ENCODE results near the gene FAM229A. TPM values are rescaled to one million over a fixed set of nuclear protein-coding genes. Genes with fewer than 3 reads are reported as not detected.

FAM229A gene
- total and polyA plus RNA-seq, 8 donors = 1.9 to 21.8 (median 5.0) TPM

DNA sequence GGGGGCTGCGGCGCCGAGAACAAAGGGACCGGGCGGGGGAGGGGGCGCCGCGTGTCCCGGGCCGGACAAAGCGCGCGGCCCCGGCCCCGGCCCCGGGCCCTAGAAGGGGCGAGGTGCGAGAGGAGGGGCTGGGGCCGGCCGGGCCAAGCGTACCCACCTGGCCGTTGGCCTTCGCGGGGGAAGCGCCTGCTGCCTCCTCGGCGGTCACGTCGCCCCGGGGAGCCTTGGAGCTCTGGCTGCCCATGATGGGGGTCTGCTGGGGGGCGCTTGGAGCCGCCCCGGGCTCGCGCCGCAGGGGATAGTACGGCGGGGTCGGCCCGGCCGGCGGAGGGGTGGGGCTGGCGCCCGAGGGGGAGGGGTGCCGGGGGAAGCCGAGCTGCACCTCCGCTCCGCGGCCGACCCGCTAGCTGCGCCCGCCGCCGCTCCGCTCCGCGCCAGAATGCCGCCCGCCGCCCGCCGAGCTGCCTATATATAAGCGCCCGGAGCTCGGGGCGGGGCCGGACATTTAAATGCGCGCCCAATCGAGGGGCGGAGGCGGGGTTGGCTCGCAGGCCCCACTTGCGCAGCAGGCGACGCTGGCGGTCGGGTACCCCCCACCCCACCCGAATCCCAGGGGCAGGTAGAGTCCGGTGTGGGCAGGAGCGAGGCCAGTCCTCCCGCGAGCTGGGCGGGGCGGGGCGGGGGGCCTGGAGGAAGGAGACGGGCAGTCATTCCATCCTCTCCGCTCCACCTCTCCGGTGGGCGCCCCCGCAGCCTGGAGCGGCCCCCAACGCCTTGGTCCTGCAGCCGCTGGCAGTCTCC, 26.3 kb downstream of the FAM229A start, which contains the start of gene MARCKSL1:
TSS of gene MARCKSL1 (minus strand) at position 444 of the 801 bp plus-strand sequence. CDS start at position 244, 200 bp downstream.
- H3K4me3 ChIP-seq = peak within 1 kb of the TSS; percentile 55 to 78 (median 59)
- intact Hi-C loops (cut with DNase I) = no loop called here
- TF ChIP-seq, protein P1, sequence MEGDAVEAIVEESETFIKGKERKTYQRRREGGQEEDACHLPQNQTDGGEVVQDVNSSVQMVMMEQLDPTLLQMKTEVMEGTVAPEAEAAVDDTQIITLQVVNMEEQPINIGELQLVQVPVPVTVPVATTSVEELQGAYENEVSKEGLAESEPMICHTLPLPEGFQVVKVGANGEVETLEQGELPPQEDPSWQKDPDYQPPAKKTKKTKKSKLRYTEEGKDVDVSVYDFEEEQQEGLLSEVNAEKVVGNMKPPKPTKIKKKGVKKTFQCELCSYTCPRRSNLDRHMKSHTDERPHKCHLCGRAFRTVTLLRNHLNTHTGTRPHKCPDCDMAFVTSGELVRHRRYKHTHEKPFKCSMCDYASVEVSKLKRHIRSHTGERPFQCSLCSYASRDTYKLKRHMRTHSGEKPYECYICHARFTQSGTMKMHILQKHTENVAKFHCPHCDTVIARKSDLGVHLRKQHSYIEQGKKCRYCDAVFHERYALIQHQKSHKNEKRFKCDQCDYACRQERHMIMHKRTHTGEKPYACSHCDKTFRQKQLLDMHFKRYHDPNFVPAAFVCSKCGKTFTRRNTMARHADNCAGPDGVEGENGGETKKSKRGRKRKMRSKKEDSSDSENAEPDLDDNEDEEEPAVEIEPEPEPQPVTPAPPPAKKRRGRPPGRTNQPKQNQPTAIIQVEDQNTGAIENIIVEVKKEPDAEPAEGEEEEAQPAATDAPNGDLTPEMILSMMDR (IDR thresholded peaks at IDR 0.05) = no peak
- H3K36me3 ChIP-seq = peaks cover 0 to 12% (median 0%) of the 10 kb centered on the region in 3 donors
- DNase-seq (peak; percentile 64 to 94 (median 82)), FAIRE-seq (no peak), ATAC-seq (peak; percentile 72 to 79 (median 74))
- H3K4me1 ChIP-seq = peaks cover 0 to 8% (median 6%) of the 10 kb centered on the region in 3 donors
- H3K27ac ChIP-seq = peak within 1 kb of the TSS in 2 of 4 donors; percentile 33 to 44
- no peaks in the 10 kb centered on the region for H3K9me3 ChIP-seq
- no peaks in the 10 kb centered on the region for H3K27me3 ChIP-seq
- 5 to 7% methylated on average over 36 to 95 of the region's 95 CpGs for WGBS, 2 donors

DNA sequence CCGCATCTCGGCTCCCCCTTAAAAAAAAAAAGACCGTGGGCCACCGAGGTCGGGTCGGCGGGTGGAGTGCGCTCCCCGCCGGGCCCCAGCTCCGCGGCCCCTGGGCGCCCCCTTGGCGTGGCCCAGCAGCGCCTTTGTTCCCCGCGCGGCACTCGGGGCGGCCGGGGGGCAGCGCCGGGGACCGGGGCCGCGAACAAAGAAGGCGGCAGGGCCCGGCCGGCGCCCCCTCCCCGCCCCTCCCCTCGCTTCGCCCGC, 26.8 kb downstream of the FAM229A start:
- peak overlapping the region in 1 of 4 donors; percentile 44 for H3K27ac ChIP-seq
- H3K4me3 ChIP-seq = peak overlapping the region; percentile 55 to 78 (median 59)
- peaks cover 0 to 15% (median 0%) of the 10 kb centered on the region in 3 donors for H3K36me3 ChIP-seq
- no peak for DNase-seq
- no peaks in the 10 kb centered on the region for H3K9me3 ChIP-seq
- peak; percentile 1 to 31 (median 16) for ATAC-seq
- H3K4me1 ChIP-seq = peaks cover 0 to 8% (median 6%) of the 10 kb centered on the region in 3 donors
- TF ChIP-seq, protein P1 (IDR thresholded peaks at IDR 0.05) = no peak
- intact Hi-C loops (cut with DNase I) = no loop called here
- 0% methylated on average over 16 to 34 of the region's 34 CpGs for WGBS, 2 donors
- FAIRE-seq = no peak
- no peaks in the 10 kb centered on the region for H3K27me3 ChIP-seq

DNA sequence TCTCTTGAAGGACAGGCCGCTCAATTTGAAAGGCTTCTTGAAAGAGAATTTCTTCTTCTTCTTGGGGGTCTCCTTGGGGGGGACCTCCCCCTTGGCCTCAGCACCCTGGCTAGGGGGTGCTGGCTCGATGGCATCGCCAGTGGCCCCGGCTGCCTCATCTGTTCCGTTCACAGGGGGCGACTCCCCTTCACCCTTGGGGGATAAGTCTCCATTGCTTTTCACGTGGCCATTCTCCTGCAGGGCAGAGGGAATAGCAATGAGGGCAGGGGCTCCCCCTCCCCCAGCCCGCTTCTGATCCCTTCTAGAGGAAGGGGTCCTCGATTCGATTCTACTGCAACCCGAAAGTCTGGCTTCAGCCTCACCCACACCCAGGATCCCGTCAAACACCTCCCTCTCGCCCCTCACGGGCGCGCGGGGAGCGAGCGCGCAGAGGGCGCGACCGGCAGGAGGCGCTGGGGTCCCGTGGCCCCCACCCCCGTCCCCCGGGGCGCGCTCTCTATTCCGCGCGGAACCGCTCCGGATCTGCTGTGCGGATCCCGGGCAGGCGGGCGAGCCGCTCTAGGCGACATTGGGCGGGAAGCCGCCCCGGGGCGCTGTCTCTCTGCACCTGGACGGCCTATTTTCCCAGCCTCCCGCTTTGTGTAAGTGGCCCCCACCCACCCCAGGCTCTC, 27.3 kb downstream of the FAM229A start:
- 5 to 10% methylated on average over 27 to 46 of the region's 46 CpGs for WGBS, 2 donors
- no peak for FAIRE-seq
- intact Hi-C loops (cut with DNase I) = no loop called here
- TF ChIP-seq, protein P1 (IDR thresholded peaks at IDR 0.05) = peak; percentile 32 to 45 (median 40)
- DNase-seq = peak in 5 of 6 donors; percentile 48 to 84 (median 70)
- H3K9me3 ChIP-seq = no peaks in the 10 kb centered on the region
- H3K4me3 ChIP-seq = peak overlapping the region; percentile 55 to 78 (median 59)
- H3K4me1 ChIP-seq = peaks cover 0 to 8% (median 6%) of the 10 kb centered on the region in 3 donors
- peak; percentile 50 to 72 (median 65) for ATAC-seq
- H3K36me3 ChIP-seq = peaks cover 0 to 20% (median 0%) of the 10 kb centered on the region in 3 donors
- H3K27ac ChIP-seq = peak overlapping the region in 1 of 4 donors; percentile 44
- no peaks in the 10 kb centered on the region for H3K27me3 ChIP-seq

DNA sequence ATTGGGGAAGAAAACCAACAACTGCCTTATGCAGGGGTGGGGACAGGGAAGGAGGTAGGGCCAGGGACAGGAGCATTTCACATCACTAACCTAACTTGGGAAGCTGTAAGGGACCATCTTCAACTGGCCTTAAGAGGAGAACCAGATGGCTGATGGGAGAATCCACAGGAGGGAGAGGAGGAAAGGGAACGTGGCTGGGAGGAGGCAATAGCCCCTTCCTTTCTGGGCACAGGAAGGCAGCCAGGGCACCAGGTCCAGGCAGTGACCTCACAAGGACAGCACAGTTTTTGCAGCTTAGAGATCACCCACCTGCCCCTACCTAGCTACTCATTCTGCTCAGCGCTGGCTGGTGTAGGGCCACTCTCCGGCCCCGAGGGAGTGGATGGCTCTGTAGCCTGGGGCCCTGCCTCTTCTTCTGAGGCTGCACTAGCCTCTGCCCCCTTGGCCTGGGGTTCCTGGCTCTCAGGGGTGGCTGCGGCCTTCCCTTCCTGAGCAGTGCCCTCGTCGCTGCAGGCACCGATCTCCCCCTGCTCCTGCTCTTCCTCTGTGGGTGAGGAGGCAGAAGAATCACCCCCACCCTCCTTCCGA, 27.9 kb downstream of the FAM229A start:
- ATAC-seq (no peak), DNase-seq (peak in 1 of 6 donors; percentile 52), FAIRE-seq (no peak)
- Histone ChIP-seq H3K4me1 (peaks cover 0 to 8% (median 6%) of the 10 kb centered on the region in 3 donors), H3K27me3 (no peaks in the 10 kb centered on the region), H3K9me3 (no peaks in the 10 kb centered on the region), H3K36me3 (peaks cover 0 to 20% (median under 1%) of the 10 kb centered on the region in 3 donors), H3K27ac (no peak overlapping the region), H3K4me3 (peak overlapping the region in 1 of 4 donors; percentile 78)
- intact Hi-C loops (cut with DNase I) = no loop called here
- 73 to 80% methylated on average over 9 of the region's 9 CpGs for WGBS, 2 donors
- TF ChIP-seq, protein P1 (IDR thresholded peaks at IDR 0.05) = no peak

Data from pancreas (tissue), 10 donors.